Astrocyte (in vitro differentiated cells and primary cell): ENCODE results near the gene PPP1R26.

Experiments used
- CTCF ChIP-seq: IDR thresholded peaks from 2 replicates; pipeline ENCODE4 v1.5.1; 2011; ENCODE audit warnings: low read depth, mild to moderate bottlenecking, inconsistent platforms, low read length, moderate library complexity; ENCODE audit not compliant: insufficient read depth
- EZH2 ChIP-seq: IDR thresholded peaks from 2 replicates; pipeline ENCODE4 v1.6.1; 2012; ENCODE audit warnings: mild to moderate bottlenecking, low read length, inconsistent platforms; ENCODE audit not compliant: insufficient read depth

- no peak for TF ChIP-seq CTCF
- TF ChIP-seq EZH2: no peak
Observed at GRCh38 chr9:135464181-135464580, 15.4 kb upstream of the PPP1R26 start.
